NT2/D1 (cell line): Measurements from ENCODE around the gene WWTR1.

Experiments used
- SUZ12 ChIP-seq: IDR thresholded peaks from 2 replicates; pipeline ENCODE4 v1.6.1; 2011; ENCODE audit not compliant: insufficient read length, insufficient read depth; ENCODE audit errors: extremely low read depth
- ZNF274 ChIP-seq: IDR thresholded peaks from 2 replicates; pipeline ENCODE4 v1.6.1; 2011; ENCODE audit warnings: mild to moderate bottlenecking, low read depth, low read length

GRCh38 chr3:149600634-149601033 lies 57.2 kb downstream of the WWTR1 start:
- TF ChIP-seq ZNF274 (no peak), SUZ12 (no peak)
